ENCODE results near the gene HSPD1.
"Not testable (repeated sequence)": the region's sequence is repeated elsewhere in the genome, so short reads cannot be mapped to it uniquely, and the experiment has no call there.

Gene HSPD1

GRCh38 chr2:197495433-197496134 is 4.1 kb downstream of the HSPD1 start:
- no peak for DNase-seq

- no peak for DNase-seq
These were observed 12.3 kb downstream of the HSPD1 start for GRCh38 chr2:197487385-197487784.

- no peak for DNase-seq
These were observed 13.5 kb downstream of the HSPD1 start for GRCh38 chr2:197486175-197486574.

DNA sequence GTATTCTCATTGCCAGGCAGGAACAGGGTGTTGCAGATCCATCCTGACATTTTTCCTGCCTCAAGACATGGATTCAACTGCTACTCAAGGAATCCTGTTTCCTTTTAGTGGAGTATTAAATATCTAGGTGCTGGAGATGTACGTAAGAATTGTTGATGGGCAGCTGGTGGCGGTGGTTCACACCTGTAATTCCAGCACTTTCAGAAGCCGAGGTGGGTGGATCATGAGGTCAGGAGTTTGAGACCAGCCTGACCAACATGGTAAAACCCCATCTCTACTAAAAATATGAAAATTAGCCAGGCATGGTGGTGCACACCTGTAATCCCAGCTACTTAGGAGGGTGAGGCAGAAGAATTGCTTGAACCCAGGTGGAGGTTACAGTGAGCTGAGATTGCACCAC is 15.4 kb downstream of the HSPD1 start:
- DNase-seq = not testable (repeated sequence)

- DNase-seq = no peak
These were observed 19.2 kb downstream of the HSPD1 start for GRCh38 chr2:197480165-197481036.

DNA sequence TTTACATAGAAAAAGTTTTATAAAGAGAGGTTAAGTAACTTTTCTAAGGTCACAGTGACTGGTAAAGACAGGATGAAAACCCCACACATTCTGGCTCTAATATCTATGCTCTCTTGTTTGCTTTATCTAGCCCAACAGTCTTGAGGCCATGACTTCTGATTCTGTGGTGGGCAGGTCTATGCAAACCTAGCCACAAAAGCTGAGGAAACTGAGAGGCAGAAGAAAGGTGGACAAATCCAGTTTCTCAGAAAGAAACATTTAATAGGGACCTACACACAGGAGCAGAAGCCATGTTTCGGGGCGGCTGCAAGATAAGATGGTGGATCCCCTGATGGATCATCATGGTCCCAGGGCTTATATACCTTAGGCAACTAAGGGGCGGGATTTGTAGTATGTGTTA is 21.8 kb downstream of the HSPD1 start:
- DNase-seq = no peak

- no peak for DNase-seq
These were observed 27.5 kb downstream of the HSPD1 start for GRCh38 chr2:197472166-197472565.

DNA sequence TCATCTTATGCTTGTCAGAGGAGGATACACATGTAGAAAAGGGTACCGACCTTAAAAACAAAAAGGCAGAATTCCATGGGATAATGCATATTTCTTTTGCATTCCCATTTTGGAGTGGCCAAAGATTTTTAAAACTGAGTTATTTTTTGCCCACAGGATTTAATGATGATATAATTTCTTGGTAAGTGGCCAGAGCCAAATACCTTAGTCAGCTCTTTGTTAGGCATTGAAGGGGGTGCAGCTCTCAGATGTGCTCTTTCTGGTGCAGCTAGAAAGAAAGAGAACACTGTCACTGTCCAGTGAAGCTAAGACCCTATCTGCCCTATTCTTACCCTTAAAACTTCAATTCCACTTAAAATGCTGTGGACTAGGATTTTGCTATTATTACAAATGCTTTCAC is 35.5 kb downstream of the HSPD1 start:
- DNase-seq = no peak

- DNase-seq = no peak
These were observed 38.6 kb downstream of the HSPD1 start for GRCh38 chr2:197461057-197461456.

- DNase-seq = no peak
These were observed 39.0 kb downstream of the HSPD1 start for GRCh38 chr2:197460649-197461048.

DNA sequence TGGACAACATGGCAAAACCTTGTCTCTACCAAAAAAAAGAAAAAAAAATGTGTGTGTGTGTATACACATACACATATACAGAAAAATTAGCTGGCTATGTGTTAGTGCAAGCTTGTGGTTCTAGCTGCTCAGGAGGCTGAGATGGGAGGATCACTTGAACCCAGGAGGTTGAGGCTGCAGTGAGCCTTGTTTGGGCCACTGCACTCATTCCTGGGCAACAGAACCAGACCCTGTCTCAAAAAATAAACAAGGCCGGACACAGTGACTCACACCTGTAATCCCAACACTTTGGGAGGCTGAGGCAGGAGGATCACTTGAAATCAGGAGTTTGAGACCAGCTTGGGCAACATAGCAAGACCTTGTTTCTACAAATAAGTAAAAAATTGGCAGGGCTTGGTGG is 44.2 kb downstream of the HSPD1 start:
- DNase-seq = no peak

DNA sequence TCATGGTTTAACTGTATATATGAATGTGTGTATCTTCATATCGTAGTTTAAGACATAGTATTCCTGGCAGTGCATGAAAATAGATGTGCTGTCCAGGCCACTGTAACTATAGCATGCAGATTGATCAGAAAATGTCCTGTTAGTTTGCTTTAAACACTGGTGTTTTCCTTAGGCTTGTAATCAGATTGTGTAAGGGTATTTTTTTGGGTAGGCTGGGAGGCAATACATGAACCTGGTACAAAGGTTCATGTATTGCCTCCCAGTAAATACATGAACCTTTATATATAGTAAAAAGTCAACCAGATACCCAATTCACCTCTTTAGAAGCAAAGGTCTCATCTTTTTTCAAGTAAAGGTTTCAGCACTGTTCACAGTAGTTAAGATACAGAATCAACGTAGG is 44.7 kb downstream of the HSPD1 start:
- DNase-seq = no peak

DNA sequence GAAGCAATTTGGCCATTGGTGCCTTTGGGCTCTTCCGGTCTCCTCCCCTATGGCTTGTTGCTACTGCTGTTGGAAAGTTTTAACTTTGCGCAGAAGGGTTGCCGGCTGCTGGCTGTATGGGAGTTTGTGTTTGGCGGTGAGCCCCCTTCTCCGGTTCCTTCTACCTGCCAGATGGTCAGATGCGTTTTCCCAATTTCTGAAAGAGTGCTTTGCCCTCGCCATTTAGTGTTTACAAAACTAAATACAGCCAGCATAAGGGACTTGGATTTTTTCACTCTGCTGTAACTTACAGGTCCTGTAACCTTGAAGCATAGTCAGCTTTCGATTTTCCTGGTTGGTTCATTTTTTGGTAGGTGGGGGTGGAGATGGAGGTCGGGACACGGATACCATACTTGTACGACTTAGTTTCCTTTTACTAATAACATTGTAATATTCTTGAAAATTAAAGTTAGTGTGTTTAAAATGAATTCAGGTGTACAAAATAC is 45.7 kb downstream of the HSPD1 start:
- DNase-seq = no peak

DNA sequence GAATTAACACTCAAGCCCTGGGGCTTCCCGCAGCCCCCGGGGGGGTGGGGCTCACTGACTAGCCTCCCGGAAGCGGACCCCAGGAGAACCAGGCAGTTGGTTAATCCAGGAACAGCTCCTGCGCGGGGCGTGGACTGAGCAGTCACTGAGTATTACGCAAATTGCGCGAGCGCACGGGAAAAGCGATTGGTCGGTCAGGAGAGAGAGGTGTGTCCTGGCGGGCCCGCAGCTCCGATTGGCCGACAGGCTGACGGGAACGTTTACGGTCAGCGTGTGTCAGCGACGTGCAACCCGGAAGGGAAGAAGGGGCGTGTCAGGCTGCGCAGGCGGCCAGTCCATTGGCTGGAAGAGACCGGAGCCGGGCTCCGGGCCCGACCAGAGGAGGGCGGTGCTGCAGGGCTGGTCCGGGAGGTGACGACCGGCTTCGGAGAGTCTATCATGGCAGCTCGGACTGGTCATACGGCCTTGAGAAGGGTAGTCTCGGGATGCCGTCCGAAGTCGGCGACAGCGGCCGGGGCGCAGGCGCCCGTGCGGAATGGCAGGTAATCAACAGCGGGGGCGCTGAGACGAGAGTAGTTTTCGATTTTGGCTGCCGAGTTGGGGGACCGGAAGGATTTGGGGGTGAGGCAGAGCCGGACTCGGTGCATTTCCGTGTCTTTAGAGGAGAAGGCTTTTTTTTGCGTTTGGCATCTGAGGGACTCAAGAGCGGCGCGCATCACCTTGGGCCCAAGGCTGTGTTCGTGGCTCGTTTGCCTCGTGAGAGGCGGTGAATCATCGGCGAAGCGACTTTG is 46.3 kb downstream of the HSPD1 start, which contains the start of gene COQ10B:
COQ10B (plus strand) TSS at position 430 of the 791 bp plus-strand sequence; CDS start at position 439, 9 bp downstream.
- peak; percentile 97 for DNase-seq

DNA sequence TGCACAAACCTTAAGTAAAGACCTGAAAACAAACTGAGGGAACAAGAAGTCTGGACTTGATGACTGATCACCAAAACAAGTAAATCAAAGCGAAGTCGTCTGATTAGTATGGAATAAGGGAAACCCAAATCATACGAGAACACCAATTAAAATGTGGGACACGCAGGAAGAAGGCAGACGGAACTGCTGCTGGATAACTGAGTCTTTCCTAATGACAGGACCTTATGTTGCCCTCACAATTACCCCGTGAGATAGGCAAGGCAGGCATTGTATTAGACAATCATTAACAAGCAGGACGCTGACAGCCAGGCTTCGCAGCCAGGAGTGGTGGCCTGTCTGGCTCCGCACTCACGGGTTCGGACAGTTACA is 46.9 kb downstream of the HSPD1 start:
- no peak for DNase-seq

GRCh38 chr2:197450935-197451358 is 48.7 kb downstream of the HSPD1 start:
- not testable (repeated sequence) for DNase-seq

GRCh38 chr2:197450465-197450864 is 49.2 kb downstream of the HSPD1 start:
- DNase-seq = peak; percentile 10

DNA sequence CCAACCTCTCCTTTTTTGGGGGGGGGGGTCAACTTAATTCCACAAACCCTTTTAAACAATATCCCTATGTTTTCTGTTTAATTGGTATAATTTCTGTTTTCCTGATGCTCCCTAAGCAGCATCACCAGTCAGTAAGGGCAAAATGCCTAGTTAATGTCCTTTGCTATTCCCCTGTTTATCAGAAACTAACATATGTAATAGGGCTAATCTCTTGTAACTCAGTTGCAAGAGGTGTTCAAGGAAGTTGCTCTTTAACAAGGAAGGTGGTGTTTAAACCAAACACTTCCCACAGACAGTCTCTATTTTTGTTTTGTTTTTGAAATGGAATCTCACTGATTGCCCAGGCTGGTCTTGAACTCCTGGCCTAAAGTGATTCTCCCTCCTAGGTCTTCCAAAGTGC is 52.8 kb downstream of the HSPD1 start:
- no peak for DNase-seq

GRCh38 chr2:197445746-197446145 is 53.9 kb downstream of the HSPD1 start:
- no peak for DNase-seq

GRCh38 chr2:197442857-197443256 is 56.8 kb downstream of the HSPD1 start:
- no peak for DNase-seq

DNA sequence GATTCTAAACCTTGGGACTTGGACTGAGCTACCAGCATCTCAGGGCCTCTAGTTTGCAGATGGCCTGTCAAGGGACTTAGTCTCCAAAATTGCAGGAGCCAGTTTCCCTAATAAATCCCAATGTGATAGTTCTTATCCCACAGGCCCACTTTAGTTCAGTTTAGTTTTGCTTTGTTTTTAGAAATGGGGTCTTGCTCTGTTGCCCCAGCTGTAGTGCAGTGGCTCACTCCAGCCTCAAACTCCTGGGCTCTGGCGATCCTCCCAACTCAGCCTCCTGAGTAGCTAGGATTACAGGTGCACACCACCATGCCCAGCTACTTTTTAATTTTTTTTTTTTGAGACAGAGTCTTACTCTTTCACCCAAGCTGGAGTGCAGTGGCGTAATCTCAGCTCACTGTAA is 62.3 kb downstream of the HSPD1 start:
- DNase-seq = no peak

Measured in DMS79 (cell line).